ENCODE measurements around the gene A3GALT2. TPM values are rescaled to one million over a fixed set of nuclear protein-coding genes. Genes with fewer than 3 reads are reported as not detected.

Gene A3GALT2
- total RNA-seq, 1 donor from 2014 or later: not detected

DNA sequence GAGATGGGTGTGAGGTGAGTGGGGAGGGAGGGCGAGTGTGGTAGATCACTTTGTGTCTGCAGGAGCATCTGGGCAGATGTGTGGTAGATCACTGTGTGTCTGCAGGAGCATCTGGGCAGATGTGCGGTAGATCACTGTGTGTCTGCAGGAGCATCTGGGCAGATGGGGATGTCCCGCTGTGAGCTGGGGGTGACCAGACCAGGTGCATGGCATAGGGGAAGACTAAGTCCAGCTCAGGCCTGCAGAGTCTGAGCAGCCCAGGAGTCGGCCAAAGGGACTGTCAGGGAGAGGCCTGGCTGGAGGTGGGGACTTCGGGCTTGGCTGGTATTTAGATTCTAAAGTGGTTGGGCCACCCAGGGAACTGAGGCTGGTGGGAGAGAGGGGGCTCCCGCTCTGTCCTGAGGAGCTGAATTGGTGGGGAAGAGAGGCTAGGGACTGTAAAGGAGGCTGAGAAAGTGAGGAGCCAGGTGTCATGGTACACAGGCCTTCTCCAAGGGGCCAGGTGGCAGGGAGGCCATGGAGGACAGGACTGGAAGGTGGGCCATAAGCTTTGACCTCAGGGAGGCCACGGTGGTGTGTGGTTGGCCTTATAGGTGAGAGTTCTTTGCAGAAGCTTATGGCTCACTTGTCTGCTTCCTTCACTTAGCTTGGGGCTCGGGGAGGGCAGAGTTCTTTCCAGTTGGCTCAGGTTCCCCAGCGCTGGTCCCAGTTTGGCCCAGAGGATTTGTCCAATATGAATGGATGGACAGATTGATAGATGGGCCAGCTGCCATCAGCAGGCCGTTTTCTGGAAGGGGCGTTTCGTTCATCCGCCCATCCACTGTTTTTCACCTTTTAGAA is 49.0 kb downstream of the A3GALT2 start:
- DNase-seq: no peak

DNA sequence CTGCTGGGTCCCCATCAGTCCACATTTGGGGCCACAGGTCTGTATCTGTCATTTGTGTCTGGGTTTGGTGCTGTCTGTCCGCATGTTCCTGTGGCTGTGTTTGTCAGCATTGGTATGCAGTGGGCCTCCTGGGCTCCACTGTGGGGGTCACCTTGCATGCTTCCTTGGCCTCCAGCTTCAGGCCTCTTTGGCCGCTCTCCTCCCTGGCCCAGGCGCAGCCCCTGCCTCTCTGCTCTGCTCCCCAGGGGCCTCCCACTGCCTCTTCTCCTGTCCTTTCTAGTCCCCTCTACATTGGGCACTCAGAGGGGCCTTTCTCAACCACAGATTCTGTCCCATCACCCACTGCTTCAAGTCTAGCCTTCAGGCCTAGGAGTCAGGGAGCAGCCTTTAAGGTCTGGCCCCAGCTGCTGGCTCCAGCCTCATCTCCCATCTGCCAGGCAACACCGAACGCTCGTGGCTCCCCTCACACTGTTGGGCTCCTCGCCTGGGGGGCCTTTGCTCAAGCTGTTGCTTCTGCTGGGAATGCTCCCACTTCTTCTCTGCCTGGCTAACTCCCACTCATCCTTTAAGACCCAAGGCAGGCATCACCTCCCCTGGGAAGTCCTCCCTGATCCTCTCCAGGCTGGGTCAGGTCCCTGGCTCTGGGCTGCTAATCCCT is 50.0 kb downstream of the A3GALT2 start:
- no peak for DNase-seq

GRCh38 chr1:33270379-33270778 is 50.5 kb downstream of the A3GALT2 start:
- no peak for DNase-seq

GRCh38 chr1:33269621-33270020 is 51.3 kb downstream of the A3GALT2 start:
- DNase-seq: no peak

GRCh38 chr1:33268927-33269610 is 51.8 kb downstream of the A3GALT2 start:
- DNase-seq: no peak

DNA sequence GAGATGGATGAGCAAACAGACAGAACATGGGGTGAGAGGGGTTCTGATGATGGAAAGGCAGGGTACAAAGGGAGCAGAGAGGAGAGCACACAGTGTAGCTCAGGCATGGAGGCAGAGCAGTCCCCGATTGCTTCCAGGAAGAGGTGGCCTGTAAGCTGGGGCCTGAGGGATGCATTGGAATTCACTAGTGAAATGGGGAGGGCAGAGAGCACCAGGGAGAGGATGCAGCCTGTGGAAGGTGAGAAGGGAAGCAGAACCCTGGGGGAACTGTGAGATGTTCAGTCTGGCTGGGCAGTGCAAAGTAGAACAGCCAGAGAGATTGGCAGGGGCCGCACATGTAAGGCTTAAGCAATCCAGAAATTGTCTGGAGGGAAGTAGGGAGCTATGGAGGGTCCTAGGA is 52.4 kb downstream of the A3GALT2 start:
- DNase-seq: no peak

GRCh38 chr1:33267468-33268205 is 53.3 kb downstream of the A3GALT2 start:
- no peak for DNase-seq

DNA sequence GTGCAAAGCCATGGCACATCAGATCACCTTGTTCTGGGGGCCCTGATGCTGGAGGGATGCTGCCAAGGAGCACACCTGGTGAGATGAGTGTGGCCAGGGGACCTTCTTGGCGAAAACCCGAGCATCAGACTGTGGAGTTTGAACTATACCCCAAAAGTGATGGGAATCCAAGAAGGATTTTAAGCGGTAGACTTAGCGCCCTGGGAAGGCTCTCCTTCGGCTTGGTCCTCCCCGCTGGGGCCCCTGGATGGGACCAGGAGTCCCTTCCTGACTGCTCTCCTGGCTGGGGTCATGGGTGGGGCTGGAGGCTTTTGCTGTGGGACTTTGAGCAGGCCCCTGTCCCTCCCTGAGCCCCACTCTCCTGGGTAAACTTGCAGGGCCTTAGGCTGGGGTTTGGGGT is 54.1 kb downstream of the A3GALT2 start:
- no peak for DNase-seq

DNA sequence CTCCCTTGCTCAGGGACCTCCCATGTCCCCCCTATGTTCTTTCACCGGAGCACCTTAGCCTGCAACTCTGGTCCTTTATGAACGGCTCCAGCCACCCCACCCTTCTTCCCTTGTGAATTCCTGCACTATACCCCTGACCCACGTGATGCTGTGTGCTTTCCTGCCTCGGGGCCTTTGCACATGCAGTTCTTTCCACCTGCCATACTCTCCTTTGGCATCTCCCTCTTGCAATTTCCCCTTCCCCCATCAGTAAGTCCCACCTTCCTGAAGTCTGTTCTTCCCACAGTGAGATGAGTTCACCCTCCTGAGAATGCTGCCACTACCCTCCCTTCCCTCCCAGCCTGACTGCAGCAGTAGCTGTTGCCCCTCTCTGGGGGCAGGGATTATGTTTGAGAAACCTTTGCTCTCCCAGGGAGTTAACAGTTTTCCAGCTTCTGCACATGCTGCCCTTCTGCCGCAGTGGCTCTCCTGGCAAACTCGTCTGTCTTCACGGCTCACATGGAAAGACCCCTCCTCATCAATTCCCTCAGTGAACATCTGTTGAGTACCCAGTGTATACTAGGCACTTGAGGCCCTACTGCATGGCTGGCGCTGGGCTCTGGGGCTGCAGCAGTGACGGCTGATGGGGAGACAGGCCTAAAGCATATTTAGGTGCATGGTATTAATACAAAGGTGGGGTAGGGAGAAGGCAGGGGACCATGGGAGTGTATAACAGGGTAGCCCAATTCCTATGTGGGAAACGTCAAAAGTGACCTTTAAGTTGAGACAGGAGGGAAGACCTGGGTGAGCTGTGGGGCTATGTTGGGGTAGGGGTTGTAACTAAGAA is 54.9 kb downstream of the A3GALT2 start:
- no peak for DNase-seq

DNA sequence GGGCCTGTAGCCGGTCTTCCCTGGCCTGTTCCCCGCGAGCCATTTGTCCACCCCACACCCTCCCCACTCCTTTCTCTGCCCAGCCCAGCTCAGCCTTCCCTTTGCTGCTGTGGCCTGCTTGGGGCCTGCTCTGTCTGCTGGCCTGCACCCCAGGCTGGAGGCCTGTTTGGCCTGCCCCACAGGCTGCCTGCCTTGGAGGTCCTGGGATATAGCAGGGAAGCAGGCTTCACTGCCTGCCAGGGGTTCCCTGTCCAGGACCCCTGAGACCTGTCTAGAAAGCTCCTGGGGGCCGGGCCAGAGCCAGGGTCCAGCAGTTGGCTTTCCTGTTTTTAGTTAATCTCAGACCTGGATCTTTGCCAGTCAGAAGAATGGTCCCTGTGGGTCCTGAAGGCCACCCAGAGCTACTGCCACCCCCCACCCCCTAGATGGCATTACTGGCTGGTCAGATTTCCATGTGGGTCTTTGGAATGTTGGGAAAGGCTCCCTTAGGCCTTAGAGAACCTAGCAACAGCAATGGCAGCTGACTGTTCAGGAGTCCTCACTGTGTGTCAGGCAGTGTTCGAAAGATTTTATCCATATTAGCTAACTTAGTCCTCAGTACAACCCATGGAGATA is 56.9 kb downstream of the A3GALT2 start:
- DNase-seq: no peak

GRCh38 chr1:33261344-33261743 is 59.6 kb downstream of the A3GALT2 start:
- no peak for DNase-seq

- no peak for DNase-seq
Measured at GRCh38 chr1:33260439-33260838, 60.5 kb downstream of the A3GALT2 start.

DNA sequence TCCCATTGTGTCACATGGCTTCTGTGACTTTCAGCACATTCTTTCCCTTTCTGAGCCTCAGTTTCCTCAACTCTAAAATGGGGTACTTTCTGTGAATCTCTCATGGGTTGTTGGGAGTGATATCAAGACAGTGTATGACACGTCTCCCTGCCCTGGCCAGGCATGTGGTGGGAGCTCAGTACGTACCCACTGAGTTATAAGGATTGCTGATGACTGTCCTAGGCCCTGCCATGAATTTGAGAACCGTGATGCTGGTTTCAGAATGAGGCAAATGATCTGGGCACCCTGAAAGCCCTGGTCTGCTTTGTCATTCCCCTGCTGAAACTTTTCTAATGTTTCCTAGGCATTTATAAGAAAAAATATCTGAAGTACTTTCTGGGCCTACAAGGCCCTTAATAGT is 61.0 kb downstream of the A3GALT2 start:
- DNase-seq: no peak

GRCh38 chr1:33258788-33259274 is 62.1 kb downstream of the A3GALT2 start:
- DNase-seq: no peak

- DNase-seq: no peak
Measured at GRCh38 chr1:33257772-33258712, 62.9 kb downstream of the A3GALT2 start.

DNA sequence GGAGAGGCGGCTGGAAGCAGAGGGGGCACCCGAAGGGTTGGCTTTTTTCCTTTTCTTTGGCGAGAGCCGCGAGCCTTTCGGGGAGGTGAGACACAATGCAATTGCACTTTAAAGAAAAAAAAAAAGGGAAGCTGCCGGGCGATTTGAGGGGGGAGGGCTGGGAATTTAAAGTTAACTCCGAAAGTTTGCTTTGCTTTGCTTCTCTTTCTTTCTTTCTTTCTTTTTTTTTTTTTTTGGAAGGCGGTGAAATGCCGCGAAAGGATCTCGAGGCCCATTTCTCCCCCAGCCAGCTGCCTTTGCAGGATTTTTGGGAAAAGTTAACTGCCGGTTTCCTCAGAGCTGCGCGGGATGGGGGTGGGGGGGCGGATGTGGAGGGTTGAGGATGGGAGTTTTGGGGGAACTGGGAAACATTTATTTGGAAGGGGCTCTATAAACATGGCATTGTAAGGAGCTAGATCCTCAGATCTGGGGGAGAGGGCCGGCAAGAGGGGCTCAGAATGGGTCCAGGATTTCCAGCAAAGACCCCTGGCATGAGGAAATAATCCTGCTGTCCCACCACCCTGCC is 63.6 kb downstream of the A3GALT2 start:
- no peak for DNase-seq

All from occipital lobe (tissue), 2 donors.